ENCODE results near the gene MYO1A.

GRCh38 chr12:57086493-57087009 lies 36.6 kb upstream of the MYO1A start:
- TF ChIP-seq ZNF558 (CRISPR knock-in tag; IDR thresholded peaks at IDR 0.05; ENCODE audit: borderline replicate concordance) (no peak), CTCF (CRISPR knock-in tag; IDR thresholded peaks at IDR 0.05) (peak; percentile 56), PAWR (CRISPR knock-in tag; IDR thresholded peaks at IDR 0.05; ENCODE audit: borderline replicate concordance) (no peak), CEBPZ (IDR thresholded peaks at IDR 0.05; ENCODE audit: low read length) (no peak), PHF8 (CRISPR knock-in tag; IDR thresholded peaks at IDR 0.05) (no peak)

All from HepG2 (cell line).